Central memory CD8-positive, alpha-beta T cell (primary cell): ENCODE data around the gene ALG5.

Experiments used
- ATAC-seq: fragments of 150-1000 bp; cut with Tn5 transposase; replicated peaks from 2 replicates; pipeline ENCODE4 v1.10.0; 2022; ENCODE audit warnings: mild to moderate bottlenecking, moderate FRiP score, moderate number of reproducible peaks; ENCODE audit not compliant: poor library complexity, severe bottlenecking; ENCODE audit errors: extremely low read depth
- DNase-seq, 2 donors: peaks; one replicate each; pipeline ENCODE4 v3.0.0; 2021; ENCODE audit warnings: low spot score in 2 of 2
- H3K27ac Mint-ChIP-seq: one replicate; pipeline ENCODE4 v1.8.0; 2022; ENCODE audit warnings: low read depth, mild to moderate bottlenecking, moderate library complexity, mixed read lengths
- H3K27me3 Mint-ChIP-seq: one replicate; pipeline ENCODE4 v1.8.0; 2022; ENCODE audit warnings: mixed read lengths
- H3K36me3 Mint-ChIP-seq: one replicate; pipeline ENCODE4 v1.8.0; 2022; ENCODE audit warnings: mild to moderate bottlenecking, moderate library complexity, mixed read lengths; ENCODE audit not compliant: insufficient read depth
- H3K4me1 Mint-ChIP-seq: one replicate; pipeline ENCODE4 v1.8.0; 2022; ENCODE audit warnings: mixed read lengths
- H3K4me3 Mint-ChIP-seq: one replicate; pipeline ENCODE4 v1.8.0; 2022; ENCODE audit warnings: mild to moderate bottlenecking, moderate library complexity, mixed read lengths
- H3K9me3 Mint-ChIP-seq: one replicate; pipeline ENCODE4 v1.8.0; 2022; ENCODE audit warnings: mixed read lengths

Gene ALG5

GRCh38 chr13:36973009-36973408 is 26.1 kb downstream of the ALG5 start:
- Mint-ChIP-seq H3K4me1 (no peaks in the 10 kb centered on the region), H3K27ac (peak overlapping the region; percentile 13), H3K9me3 (no peaks in the 10 kb centered on the region), H3K4me3 (no peak overlapping the region), H3K36me3 (peaks cover 37% of the 10 kb centered on the region), H3K27me3 (no peaks in the 10 kb centered on the region)
- no peak for DNase-seq
- no peak for ATAC-seq

DNA sequence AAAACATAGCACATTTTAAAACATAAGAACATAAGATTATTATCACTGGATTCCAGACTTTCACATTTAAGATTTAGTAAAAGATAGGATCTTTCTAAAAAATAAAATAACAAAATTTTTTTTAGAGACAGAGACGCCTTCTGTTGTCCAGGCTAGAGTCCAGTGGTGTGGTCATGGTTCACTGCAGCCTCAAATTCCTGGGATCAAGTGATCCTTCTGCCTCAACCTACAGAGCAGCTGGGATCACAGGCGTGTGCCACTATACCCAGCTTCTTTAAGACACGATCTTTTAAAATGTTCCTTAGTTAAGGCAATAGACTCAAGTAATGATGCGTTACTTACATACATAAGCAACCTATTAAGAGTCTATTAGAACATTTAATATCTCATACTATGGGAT is 32.7 kb downstream of the ALG5 start:
- no peaks in the 10 kb centered on the region for H3K9me3 Mint-ChIP-seq
- H3K4me1 Mint-ChIP-seq = no peaks in the 10 kb centered on the region
- peaks cover 49% of the 10 kb centered on the region for H3K36me3 Mint-ChIP-seq
- ATAC-seq = no peak
- no peak overlapping the region for H3K4me3 Mint-ChIP-seq
- DNase-seq = no peak
- no peaks in the 10 kb centered on the region for H3K27me3 Mint-ChIP-seq
- no peak overlapping the region for H3K27ac Mint-ChIP-seq

DNA sequence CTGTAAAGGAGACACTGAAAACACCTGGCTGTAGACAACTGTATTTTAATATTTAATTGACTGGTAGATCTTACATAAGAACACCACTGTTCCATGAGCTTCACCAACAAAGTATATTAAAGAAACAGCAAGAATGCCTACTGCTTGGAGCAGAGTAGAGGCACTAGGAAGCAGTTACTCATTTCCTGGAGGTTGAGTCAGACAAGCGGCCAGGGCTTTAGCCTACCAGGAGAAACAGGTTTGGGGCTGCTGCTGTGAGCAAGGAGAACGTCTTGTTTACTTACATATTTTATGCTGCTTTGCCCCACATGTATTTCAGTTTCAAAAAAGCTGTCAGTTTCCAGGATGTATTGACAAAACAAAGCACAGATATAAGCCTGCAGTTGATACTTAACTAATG is 33.4 kb downstream of the ALG5 start:
- ATAC-seq (no peak), DNase-seq (no peak)
- H3K36me3 Mint-ChIP-seq = peaks cover 50% of the 10 kb centered on the region
- no peaks in the 10 kb centered on the region for H3K4me1 Mint-ChIP-seq
- no peak overlapping the region for H3K4me3 Mint-ChIP-seq
- no peak overlapping the region for H3K27ac Mint-ChIP-seq
- H3K9me3 Mint-ChIP-seq = no peaks in the 10 kb centered on the region
- H3K27me3 Mint-ChIP-seq = no peaks in the 10 kb centered on the region

DNA sequence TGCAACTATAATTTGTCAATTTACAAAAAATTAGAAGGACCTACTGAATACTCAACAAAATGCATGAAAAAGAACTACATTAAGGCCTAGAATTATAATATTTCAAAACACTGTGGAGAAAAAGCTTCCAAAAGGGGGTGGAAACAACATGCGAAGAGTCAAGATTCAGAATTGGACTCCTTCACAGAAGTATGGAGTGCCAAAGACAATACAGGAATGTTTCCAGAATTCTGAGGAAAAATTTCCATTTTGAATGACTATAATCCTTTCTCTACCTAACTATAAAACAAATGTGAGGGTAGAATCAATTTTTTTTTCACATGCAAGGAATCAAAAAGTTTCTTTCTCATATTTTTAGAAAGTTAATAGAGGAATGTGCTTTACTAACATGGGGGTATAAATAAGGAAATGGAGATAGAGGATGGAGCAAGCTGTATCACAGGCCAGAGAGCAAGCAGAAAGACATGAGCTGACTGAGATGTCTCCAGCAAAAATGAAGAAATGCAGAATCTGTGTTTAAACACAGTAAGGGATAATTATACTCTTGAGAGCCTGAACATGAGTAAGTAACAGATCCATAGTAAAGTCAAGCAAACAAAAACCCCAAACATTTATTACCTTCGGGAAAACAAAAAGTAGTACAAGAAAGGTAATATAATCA is 39.6 kb downstream of the ALG5 start:
- DNase-seq = no peak
- H3K4me3 Mint-ChIP-seq = no peak overlapping the region
- peaks cover 30% of the 10 kb centered on the region for H3K36me3 Mint-ChIP-seq
- H3K4me1 Mint-ChIP-seq = no peaks in the 10 kb centered on the region
- H3K27me3 Mint-ChIP-seq = no peaks in the 10 kb centered on the region
- no peaks in the 10 kb centered on the region for H3K9me3 Mint-ChIP-seq
- no peak for ATAC-seq
- H3K27ac Mint-ChIP-seq = no peak overlapping the region

DNA sequence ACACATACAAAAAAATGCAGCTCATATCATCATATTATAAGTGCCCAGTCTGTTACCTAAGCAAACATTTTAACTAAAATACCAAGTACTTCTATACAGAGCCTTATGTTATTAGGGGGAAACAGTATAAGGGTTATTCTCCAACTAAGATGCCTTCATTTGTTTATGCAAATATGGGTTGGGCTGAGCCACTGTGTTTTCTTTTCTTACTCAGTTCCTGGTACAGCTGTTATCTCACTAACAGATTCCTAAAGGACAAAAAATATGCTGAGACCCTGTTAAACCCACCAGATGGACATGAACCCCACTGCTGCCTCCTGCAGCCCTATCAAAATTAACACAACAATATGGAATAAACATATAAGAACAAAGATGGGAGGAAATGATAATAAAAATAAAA is 44.6 kb downstream of the ALG5 start:
- DNase-seq (no peak), ATAC-seq (no peak)
- Mint-ChIP-seq H3K9me3 (no peaks in the 10 kb centered on the region), H3K4me3 (no peak overlapping the region), H3K27ac (no peak overlapping the region), H3K27me3 (no peaks in the 10 kb centered on the region), H3K4me1 (no peaks in the 10 kb centered on the region), H3K36me3 (peaks cover 20% of the 10 kb centered on the region)

- DNase-seq (no peak), ATAC-seq (no peak)
- no peak overlapping the region for H3K27ac Mint-ChIP-seq
- H3K27me3 Mint-ChIP-seq = no peaks in the 10 kb centered on the region
- H3K4me1 Mint-ChIP-seq = no peaks in the 10 kb centered on the region
- H3K4me3 Mint-ChIP-seq = no peak overlapping the region
- peaks cover 24% of the 10 kb centered on the region for H3K36me3 Mint-ChIP-seq
- no peaks in the 10 kb centered on the region for H3K9me3 Mint-ChIP-seq
Observed at GRCh38 chr13:36950920-36951319, 48.2 kb downstream of the ALG5 start.

DNA sequence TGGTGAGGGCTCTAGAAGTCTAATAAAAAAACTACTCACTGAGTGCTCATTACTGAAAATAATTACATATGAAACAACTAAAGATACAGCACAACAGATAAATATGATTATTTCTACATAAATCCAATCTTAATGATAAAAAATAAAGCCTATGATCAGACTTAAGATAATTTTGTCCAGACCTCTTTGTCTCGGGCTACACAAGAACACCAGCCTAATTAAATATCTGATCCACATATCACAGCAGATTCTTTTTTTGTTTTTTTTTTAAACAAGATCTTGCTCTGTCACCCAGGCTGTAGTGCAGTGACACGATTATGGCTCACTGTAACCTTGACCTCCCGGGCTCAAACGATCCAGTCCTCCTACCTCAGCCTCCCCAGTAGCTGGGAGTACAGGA is 48.8 kb downstream of the ALG5 start:
- no peak overlapping the region for H3K4me3 Mint-ChIP-seq
- no peak overlapping the region for H3K27ac Mint-ChIP-seq
- H3K4me1 Mint-ChIP-seq = no peaks in the 10 kb centered on the region
- ATAC-seq (no peak), DNase-seq (no peak)
- no peaks in the 10 kb centered on the region for H3K9me3 Mint-ChIP-seq
- H3K36me3 Mint-ChIP-seq = peaks cover 24% of the 10 kb centered on the region
- H3K27me3 Mint-ChIP-seq = no peaks in the 10 kb centered on the region

DNA sequence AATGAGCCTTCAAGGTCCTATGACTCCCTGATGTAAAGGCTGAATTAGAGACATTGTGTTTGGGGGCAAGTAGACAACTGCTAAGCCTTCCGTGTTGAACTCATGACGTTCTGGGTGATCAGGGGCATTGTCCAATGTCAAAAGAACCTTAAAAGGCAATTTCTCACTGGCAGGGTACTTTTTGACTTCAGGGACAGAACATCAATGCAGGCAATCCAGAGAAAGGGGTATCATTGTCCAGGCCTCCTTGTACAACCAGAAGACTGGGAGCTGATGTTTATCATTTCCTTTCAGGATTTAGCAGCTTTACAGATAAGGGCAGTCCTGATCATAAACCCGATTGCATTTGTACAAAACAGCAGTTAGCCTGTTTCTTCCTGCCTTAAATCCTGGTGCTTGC is 54.1 kb downstream of the ALG5 start:
- Mint-ChIP-seq H3K4me3 (no peak overlapping the region), H3K27me3 (peaks cover 9% of the 10 kb centered on the region), H3K9me3 (peaks cover 6% of the 10 kb centered on the region), H3K4me1 (no peaks in the 10 kb centered on the region), H3K27ac (no peak overlapping the region), H3K36me3 (peaks cover 14% of the 10 kb centered on the region)
- no peak for ATAC-seq
- no peak for DNase-seq

- Mint-ChIP-seq H3K27me3 (peaks cover 39% of the 10 kb centered on the region), H3K4me1 (no peaks in the 10 kb centered on the region), H3K4me3 (no peak overlapping the region), H3K36me3 (peaks cover 2% of the 10 kb centered on the region), H3K27ac (no peak overlapping the region), H3K9me3 (no peaks in the 10 kb centered on the region)
- DNase-seq (no peak), ATAC-seq (no peak)
Observed at GRCh38 chr13:36925603-36926002, 73.5 kb downstream of the ALG5 start.

- ATAC-seq (no peak), DNase-seq (no peak)
- Mint-ChIP-seq H3K4me3 (no peak overlapping the region), H3K9me3 (no peaks in the 10 kb centered on the region), H3K27ac (no peak overlapping the region), H3K27me3 (peaks cover 47% of the 10 kb centered on the region), H3K4me1 (no peaks in the 10 kb centered on the region), H3K36me3 (peaks cover 2% of the 10 kb centered on the region)
Observed at GRCh38 chr13:36924001-36924400, 75.1 kb downstream of the ALG5 start.

GRCh38 chr13:36921631-36922301 is 77.4 kb downstream of the ALG5 start:
- no peak overlapping the region for H3K27ac Mint-ChIP-seq
- DNase-seq (no peak), ATAC-seq (no peak)
- H3K9me3 Mint-ChIP-seq = no peaks in the 10 kb centered on the region
- no peaks in the 10 kb centered on the region for H3K4me1 Mint-ChIP-seq
- no peak overlapping the region for H3K4me3 Mint-ChIP-seq
- H3K27me3 Mint-ChIP-seq = peaks cover 59% of the 10 kb centered on the region
- H3K36me3 Mint-ChIP-seq = no peaks in the 10 kb centered on the region

DNA sequence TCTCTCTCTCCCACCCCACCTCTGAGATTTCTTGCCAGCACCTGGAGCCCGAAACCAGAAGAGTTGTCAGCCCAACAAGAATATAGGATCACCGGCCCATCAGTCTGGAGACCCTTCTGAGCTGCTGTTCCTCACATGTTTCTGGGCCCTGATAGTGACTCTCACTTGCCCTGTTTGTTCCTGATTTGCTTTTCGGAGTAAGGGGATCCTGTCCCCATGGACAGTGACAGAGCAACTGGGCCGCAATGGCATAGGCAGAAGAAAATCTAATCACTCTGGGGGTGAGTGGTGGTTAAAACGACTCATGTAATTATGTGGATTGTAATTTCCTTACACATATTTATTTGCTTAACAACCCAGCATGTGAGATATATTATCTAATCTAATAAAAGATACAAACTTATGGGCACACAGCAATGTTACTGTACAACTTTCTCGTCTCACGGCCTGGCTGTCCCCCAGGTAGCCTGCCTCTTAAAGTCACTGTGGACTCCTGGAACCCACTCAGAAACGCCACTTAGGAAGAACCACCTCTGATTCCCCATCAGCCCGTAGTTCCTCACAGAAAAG is 78.4 kb downstream of the ALG5 start:
- H3K36me3 Mint-ChIP-seq = no peaks in the 10 kb centered on the region
- peaks cover 70% of the 10 kb centered on the region for H3K27me3 Mint-ChIP-seq
- no peak overlapping the region for H3K27ac Mint-ChIP-seq
- H3K9me3 Mint-ChIP-seq = no peaks in the 10 kb centered on the region
- ATAC-seq (no peak), DNase-seq (no peak)
- no peaks in the 10 kb centered on the region for H3K4me1 Mint-ChIP-seq
- H3K4me3 Mint-ChIP-seq = peak overlapping the region; percentile 70
